AG10803 (cell line): Measurements from ENCODE around the gene MKLN1.
A peak's percentile ranks its signal among the peaks of the same experiment; 100 is the strongest.

ENCODE experiments used
- DNase-seq: peaks from one replicate; pipeline ENCODE4 v3.0.0; 2010; ENCODE audit warnings: low read depth
- H3K4me3 ChIP-seq: 2 replicates; pipeline ENCODE4 v1.5.1; 2011; ENCODE audit warnings: mild to moderate bottlenecking, low read length, control low read depth
- CTCF ChIP-seq: conservative IDR thresholded peaks from 2 replicates; pipeline ENCODE4 v1.5.1; 2011; ENCODE audit warnings: mild to moderate bottlenecking, low read length, control low read depth, inconsistent platforms

The MKLN1 gene

GRCh38 chr7:131335639-131336381, 8.1 kb downstream of the MKLN1 start:
- DNase-seq: no peak
- no peak overlapping the region for H3K4me3 ChIP-seq
- TF ChIP-seq CTCF: no peak

- TF ChIP-seq CTCF: no peak
- H3K4me3 ChIP-seq: no peak overlapping the region
- peak; percentile 23 for DNase-seq
Observed at GRCh38 chr7:131336956-131337355, 9.3 kb downstream of the MKLN1 start.

GRCh38 chr7:131338173-131338572, 10.5 kb downstream of the MKLN1 start:
- DNase-seq: no peak
- no peak overlapping the region for H3K4me3 ChIP-seq
- TF ChIP-seq CTCF: no peak

- no peak for TF ChIP-seq CTCF
- no peak overlapping the region for H3K4me3 ChIP-seq
Observed at GRCh38 chr7:131338691-131339390, 11.2 kb downstream of the MKLN1 start.

GRCh38 chr7:131341690-131342089, 14.0 kb downstream of the MKLN1 start:
- TF ChIP-seq CTCF: no peak
- H3K4me3 ChIP-seq: no peak overlapping the region
- no peak for DNase-seq

More at GRCh38 chr7:131338691-131339390, 11.2 kb downstream of the MKLN1 start:
- no peak for DNase-seq

- no peak for TF ChIP-seq CTCF
- no peak for DNase-seq
- H3K4me3 ChIP-seq: no peak overlapping the region
Observed at GRCh38 chr7:131342864-131343442, 15.3 kb downstream of the MKLN1 start.
